Measurements from ENCODE around the gene TLCD1.
A peak's percentile ranks its signal among the peaks of the same experiment; 100 is the strongest.

TLCD1 gene

DNA sequence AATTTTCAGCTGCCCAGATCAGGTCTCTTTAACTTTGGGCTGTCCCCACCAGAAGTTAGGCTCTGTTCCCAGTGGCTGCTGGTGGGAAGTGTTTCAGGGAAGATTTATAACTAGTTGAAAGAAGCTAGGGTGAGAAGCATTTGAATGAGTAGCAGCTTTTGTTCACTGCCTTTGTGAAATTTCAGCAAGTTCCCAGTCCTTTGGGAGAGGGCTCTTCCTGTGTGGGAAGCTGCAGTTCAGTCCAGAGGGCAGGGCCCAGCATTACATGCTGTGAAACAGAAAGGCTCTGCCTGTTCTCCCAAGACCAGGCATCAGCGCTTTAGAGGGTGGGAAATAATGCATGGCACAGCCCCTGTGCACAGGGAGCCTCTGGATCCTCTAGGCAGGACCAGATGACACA, 32.2 kb downstream of the TLCD1 start:
- TF ChIP-seq, protein P1, sequence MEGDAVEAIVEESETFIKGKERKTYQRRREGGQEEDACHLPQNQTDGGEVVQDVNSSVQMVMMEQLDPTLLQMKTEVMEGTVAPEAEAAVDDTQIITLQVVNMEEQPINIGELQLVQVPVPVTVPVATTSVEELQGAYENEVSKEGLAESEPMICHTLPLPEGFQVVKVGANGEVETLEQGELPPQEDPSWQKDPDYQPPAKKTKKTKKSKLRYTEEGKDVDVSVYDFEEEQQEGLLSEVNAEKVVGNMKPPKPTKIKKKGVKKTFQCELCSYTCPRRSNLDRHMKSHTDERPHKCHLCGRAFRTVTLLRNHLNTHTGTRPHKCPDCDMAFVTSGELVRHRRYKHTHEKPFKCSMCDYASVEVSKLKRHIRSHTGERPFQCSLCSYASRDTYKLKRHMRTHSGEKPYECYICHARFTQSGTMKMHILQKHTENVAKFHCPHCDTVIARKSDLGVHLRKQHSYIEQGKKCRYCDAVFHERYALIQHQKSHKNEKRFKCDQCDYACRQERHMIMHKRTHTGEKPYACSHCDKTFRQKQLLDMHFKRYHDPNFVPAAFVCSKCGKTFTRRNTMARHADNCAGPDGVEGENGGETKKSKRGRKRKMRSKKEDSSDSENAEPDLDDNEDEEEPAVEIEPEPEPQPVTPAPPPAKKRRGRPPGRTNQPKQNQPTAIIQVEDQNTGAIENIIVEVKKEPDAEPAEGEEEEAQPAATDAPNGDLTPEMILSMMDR (IDR thresholded peaks at IDR 0.05; ENCODE audit: low read depth, low read length) = no peak
- no peak for DNase-seq (ENCODE audit: low read depth in 2 of 2)
- no peak overlapping the region for H3K4me3 ChIP-seq (replicated peaks in 1 of 2; ENCODE audit: low read depth in 2 of 2, low read length in 2 of 2)

DNA sequence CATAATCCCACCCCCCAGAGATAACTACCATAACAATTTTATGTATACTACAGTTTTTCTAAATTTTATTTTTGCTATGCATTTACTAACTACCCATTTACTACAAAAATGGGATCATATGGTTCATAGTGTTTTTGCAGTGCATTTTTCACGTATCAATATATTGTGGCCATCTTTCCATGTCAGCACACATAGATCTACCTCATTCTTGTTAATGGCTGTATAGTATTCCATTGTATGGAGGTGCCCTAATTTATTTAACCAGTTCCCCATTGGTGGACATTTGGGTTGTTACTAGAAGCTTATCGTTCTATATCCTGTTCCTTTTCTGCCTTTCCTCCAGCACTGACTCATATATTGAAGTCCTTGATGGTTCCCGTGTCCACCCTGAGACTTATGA, 37.0 kb downstream of the TLCD1 start:
- H3K4me3 ChIP-seq (replicated peaks in 1 of 2; ENCODE audit: low read depth in 2 of 2, low read length in 2 of 2) = no peak overlapping the region
- TF ChIP-seq, protein P1 (IDR thresholded peaks at IDR 0.05; ENCODE audit: low read depth, low read length) = no peak
- DNase-seq (ENCODE audit: low read depth in 2 of 2) = no peak

DNA sequence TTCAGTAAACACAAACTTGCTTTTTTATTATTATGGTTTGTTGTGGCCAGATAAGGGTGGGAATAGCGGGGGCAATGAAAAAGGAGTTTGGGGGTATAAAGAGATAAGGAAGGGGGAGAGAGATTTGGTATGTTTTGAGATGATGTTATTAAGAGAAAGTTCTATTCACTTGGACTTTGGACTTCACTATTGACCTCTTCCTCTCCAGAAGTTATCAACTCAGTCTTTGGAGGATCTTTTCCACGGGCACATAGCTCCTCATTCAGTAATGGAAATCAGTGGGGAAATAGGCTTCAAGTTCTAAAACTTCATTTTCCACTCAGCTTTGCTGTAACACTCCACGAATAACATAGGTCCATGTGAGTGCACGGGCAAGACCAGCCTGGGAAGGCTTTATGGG, 37.6 kb downstream of the TLCD1 start:
- H3K4me3 ChIP-seq (replicated peaks in 1 of 2; ENCODE audit: low read depth in 2 of 2, low read length in 2 of 2) = no peak overlapping the region
- TF ChIP-seq, protein P1 (IDR thresholded peaks at IDR 0.05; ENCODE audit: low read depth, low read length) = no peak
- DNase-seq (ENCODE audit: low read depth in 2 of 2) = no peak

DNA sequence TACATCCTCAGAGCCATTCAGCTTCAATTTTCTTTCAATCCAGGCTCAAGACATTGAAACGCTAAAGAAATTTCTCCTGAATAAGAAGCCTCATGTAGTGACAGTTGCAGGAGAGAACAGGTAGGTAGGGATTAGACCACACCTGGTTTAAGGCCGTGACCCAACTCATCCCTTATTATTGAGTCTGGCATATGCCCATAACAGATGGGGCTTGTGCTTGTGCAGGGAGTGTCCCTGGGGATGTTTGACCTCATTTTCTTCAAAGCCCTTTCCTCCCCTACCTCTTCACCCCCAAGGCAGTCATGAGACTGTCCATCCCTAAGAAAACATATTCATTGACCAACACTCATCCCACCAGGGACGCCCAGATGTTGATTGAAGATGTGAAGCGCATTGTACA, 39.7 kb downstream of the TLCD1 start:
- TF ChIP-seq, protein P1 (IDR thresholded peaks at IDR 0.05; ENCODE audit: low read depth, low read length) = no peak
- DNase-seq (ENCODE audit: low read depth in 2 of 2) = no peak
- H3K4me3 ChIP-seq (replicated peaks in 1 of 2; ENCODE audit: low read depth in 2 of 2, low read length in 2 of 2) = no peak overlapping the region

DNA sequence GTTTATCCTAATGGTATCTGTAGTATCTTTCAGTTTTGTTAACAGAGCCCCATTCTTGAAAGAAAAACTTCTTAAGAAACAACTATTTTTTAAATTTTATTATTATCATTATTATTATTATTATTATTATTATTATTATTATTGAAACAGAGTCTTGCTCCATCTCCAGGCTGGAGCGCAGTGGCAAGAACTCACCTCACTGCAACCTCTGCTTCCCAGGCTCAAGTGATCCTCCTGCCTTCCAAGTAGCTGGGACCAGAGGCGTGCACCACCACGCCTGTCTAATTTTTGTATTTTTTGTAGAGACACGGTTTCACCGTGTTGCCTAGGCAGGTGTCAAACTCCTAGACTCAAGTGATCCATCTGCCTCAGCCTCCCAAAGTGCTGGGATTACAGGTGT, 40.7 kb downstream of the TLCD1 start:
- TF ChIP-seq, protein P1 (IDR thresholded peaks at IDR 0.05; ENCODE audit: low read depth, low read length) = no peak
- DNase-seq (ENCODE audit: low read depth in 2 of 2) = no peak
- H3K4me3 ChIP-seq (replicated peaks in 1 of 2; ENCODE audit: low read depth in 2 of 2, low read length in 2 of 2) = no peak overlapping the region

DNA sequence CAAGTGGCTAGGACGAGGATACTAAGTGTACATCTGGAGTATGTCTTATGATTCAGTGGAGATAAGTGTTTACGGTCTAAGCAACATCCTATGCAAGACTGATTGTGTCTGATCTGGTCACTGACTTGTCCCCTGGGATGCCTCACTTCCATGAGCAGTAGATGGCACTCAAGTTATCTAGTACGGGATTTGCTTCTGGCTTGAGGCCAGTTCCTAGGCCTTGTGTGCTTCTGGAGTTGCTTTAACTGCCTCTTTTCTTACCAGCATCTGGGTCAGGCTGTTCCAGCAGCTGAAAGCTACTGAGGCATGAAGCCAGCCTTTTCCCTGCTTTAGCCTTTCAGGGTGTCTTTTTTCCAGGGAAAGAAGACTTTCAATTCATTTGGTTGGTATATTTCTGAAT, 41.1 kb downstream of the TLCD1 start:
- TF ChIP-seq, protein P1 (IDR thresholded peaks at IDR 0.05; ENCODE audit: low read depth, low read length) = no peak
- DNase-seq (ENCODE audit: low read depth in 2 of 2) = peak; percentile 27 to 61
- H3K4me3 ChIP-seq (replicated peaks in 1 of 2; ENCODE audit: low read depth in 2 of 2, low read length in 2 of 2) = no peak overlapping the region

DNA sequence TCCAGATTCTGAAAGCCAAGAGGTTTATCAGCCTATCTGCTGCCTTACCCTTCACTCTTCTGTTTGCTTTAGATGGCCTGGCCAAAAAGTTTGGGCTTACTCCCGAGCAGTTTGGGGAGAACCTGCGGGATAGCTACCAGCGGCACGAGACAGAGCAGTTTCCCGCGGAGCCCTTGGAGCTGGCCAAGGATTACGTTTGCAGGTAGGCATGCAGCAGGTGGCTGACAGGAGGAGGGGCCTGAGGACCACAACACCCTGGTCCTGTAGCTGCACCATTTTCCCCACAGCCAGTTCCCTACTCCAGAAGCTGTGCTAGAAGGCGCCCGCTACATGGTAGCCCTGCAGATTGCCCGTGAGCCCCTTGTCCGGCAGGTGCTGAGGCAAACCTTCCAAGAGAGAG, 43.4 kb downstream of the TLCD1 start:
- TF ChIP-seq, protein P1 (IDR thresholded peaks at IDR 0.05; ENCODE audit: low read depth, low read length) = no peak

More for the DNA sequence above, 43.4 kb downstream of the TLCD1 start:
- DNase-seq (ENCODE audit: low read depth in 2 of 2) = no peak
- H3K4me3 ChIP-seq (replicated peaks in 1 of 2; ENCODE audit: low read depth in 2 of 2, low read length in 2 of 2) = no peak overlapping the region

Measured in cardiac fibroblast (primary cell).